NCI-H1105 treated with DMSO at 0.1 percent for 48 hours (cell line): ENCODE data around the gene DAB1.

Source experiments
- DNase-seq: peaks from one replicate; lab custom pipeline; 2025; lab: John Stamatoyannopoulos, UW

DAB1 gene

DNA sequence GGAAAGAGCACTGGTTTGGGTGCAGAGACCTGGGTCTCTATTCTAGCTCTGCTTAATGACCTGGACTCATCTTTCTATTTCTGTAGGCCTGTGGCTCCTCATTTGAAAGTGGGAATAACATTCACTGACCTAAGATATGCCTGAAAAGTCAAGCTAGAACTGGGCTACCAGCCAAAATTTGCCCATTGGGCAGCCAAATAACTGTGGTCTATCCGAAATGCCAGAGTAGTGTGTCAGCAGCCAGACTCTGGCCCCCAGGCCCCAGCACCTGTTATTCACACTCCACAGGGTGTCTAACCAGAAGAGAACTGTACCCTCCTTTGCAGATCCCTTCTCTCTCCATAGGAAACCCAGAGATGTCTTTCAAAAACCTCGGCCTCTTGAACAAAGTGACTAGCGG, 12.6 kb downstream of the DAB1 start:
- DNase-seq: no peak

- no peak for DNase-seq
These were observed 13.4 kb downstream of the DAB1 start for GRCh38 chr1:57410508-57410907.

DNA sequence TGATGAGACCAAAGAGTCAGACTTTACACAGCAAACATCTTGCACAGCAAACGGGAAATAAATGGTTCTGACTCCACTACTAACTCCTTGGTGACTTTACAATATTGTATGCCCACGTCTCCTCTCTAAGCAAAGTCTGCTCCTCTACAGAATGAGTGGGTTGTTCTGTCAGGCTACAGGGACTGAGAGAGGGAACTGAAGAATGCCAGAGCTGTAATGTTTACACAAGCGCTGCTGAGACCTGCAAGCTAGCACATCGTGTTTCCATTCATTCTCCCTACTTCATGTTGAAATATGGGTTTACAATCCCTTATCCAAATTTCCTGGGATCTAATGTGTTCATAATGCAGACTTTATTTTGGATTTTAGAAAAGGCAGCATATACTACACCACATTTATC, 15.9 kb downstream of the DAB1 start:
- DNase-seq: no peak

DNA sequence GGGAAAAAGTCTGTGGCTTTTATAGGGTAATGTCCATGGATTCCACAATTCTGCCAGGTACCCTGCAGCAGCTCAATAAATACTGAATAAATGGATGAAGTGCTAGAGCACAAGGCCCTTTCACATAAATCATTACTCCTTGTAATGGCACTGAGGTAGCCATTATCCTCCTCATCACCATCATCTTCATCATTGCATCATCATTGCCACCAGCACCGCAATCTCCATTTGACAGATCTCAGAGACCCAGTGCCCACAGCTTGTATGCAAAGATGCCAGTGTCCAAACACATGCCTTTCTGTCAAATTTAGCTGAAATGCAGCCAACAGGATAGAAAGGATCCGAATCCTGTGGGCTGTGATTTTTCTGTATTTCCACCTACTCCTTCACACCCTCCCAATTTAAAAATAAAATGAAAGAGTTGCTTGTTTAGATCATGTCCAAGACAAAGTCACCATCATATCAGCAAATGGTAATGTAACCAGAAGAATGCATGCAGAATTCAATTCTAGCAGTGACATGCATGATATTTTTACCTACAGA, 17.4 kb downstream of the DAB1 start:
- DNase-seq: no peak

GRCh38 chr1:57404884-57405283, 19.0 kb downstream of the DAB1 start:
- no peak for DNase-seq

DNA sequence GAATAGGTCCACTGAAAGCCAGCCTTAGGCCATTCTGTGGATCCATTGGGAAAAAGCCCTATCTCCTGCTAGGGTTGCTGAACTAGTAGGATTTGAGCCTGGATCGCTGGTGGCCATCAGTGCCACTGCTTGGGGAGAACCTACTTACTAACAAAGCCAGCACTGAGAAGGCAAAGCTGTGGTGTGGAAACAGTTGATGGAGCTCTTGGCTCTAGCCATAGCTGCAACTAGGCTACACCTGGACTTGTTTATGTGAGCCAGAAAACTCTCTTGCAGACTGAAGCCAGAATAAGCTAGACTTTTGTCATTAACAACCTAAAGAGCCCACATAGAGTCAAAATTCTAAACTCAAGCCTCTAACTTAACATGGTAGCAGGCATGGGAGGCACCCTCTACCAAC, 20.7 kb downstream of the DAB1 start:
- DNase-seq: no peak

GRCh38 chr1:57401671-57402070, 22.2 kb downstream of the DAB1 start:
- no peak for DNase-seq

- DNase-seq: no peak
These were observed 23.8 kb downstream of the DAB1 start for GRCh38 chr1:57400048-57400447.

DNA sequence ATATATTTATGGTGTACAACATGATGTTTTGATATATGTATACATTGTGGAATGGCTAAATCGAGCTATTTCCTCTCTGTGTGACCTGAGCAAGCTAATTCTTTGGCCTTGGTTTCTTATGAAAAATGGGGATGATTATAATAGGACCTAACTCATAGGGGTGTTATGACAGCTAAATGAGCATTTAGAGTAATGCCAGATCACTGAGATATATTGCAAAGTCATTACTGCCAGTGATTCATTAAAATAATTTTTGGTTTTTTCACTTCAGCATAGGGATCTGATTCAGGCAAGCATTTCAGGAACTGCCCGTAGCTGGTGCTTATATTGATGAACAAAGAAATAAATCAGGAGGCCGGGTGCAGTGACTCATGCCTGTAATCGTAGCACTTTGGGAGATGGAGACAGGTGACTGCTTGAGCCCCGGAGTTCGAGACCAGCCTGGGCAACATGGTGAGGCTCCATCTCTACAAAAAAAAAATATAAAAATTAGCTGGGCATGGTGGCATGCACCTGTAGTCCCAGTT, 30.7 kb downstream of the DAB1 start:
- no peak for DNase-seq

GRCh38 chr1:57385336-57385735, 38.5 kb downstream of the DAB1 start:
- no peak for DNase-seq

GRCh38 chr1:57384901-57385300, 39.0 kb downstream of the DAB1 start:
- DNase-seq: no peak

GRCh38 chr1:57384284-57384683, 39.6 kb downstream of the DAB1 start:
- DNase-seq: no peak

- DNase-seq: no peak
These were observed 42.0 kb downstream of the DAB1 start for GRCh38 chr1:57381871-57382270.

- no peak for DNase-seq
These were observed 42.4 kb downstream of the DAB1 start for GRCh38 chr1:57381426-57381825.

DNA sequence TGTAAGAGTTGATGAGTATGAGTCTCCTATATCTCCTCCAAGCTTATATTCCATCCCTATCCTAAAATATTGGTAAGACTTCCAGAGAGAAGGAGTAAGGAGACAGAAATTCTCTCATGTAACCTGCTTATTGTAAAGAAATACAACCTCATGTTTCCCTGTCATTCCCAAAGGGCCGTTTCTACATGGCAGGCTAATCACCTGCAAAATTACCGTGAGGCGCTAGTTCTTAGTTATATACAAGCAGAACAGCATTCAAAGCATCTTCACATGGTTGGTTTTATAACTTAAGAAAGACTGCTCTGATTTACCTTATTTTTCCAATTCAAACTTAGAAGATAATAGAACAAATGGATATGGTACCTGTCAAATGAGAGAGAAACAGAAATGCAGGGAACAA, 42.9 kb downstream of the DAB1 start:
- DNase-seq: no peak

- no peak for DNase-seq
These were observed 45.3 kb downstream of the DAB1 start for GRCh38 chr1:57378534-57378933.

- no peak for DNase-seq
These were observed 46.3 kb downstream of the DAB1 start for GRCh38 chr1:57377339-57378139.

- no peak for DNase-seq
These were observed 47.8 kb downstream of the DAB1 start for GRCh38 chr1:57376041-57376440.

DNA sequence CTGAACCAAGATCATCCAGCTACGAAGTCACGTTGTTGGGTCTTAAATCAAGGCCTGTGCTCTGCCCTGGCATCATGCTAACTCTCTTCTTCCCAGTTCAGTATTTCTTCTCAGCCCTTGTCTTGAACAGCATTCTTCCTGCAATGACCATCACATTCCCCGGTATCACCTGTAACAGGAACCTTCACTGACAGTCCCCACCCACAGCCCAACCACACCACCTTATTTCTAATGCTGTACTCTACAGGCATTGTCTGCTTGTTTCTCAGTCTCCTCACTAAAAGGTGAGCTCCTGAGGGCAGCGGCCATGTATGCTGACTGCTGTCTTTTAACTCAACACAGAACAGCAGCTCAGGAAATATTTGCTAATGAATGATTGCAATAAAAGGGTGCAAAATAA, 54.0 kb downstream of the DAB1 start:
- no peak for DNase-seq

- DNase-seq: no peak
These were observed 55.9 kb downstream of the DAB1 start for GRCh38 chr1:57367945-57368344.

DNA sequence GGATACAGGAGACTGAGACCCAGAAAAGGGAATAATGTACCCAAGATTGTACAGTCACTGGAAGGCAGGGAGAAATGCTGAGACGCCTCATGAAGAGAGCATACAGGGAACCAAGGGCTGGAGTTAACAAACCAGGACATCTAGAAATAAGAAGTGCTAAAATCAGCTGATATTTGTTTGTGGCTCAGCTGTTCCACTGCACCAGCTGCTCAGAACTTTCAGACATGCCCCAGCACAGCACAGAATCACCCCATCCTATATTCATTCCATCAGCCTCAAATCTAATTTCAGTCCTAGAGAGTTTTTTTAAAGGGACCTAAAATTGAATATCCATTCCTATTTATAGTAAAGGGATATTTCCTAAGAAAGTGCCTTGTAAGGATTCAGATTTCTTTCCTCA, 60.2 kb downstream of the DAB1 start:
- no peak for DNase-seq

- DNase-seq: no peak
These were observed 60.7 kb downstream of the DAB1 start for GRCh38 chr1:57363165-57363564.

DNA sequence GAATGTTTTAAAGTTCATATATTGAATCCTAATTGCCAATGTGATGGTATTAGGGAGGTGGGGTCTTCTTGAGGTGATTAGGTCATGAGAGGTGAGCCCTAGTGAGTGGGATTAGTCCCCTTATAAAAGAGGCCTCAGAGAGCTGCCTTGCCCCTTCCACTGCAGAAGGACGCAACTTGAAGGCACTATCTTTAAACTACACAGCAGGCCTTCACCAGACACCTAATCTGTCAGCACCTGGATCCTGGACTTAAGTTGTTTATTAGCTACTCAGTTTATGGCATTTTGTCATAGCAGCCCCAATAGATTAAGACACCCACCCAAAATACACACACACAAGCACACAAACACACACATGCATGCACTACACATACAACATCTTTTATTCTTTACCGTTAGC, 61.4 kb downstream of the DAB1 start:
- no peak for DNase-seq

DNA sequence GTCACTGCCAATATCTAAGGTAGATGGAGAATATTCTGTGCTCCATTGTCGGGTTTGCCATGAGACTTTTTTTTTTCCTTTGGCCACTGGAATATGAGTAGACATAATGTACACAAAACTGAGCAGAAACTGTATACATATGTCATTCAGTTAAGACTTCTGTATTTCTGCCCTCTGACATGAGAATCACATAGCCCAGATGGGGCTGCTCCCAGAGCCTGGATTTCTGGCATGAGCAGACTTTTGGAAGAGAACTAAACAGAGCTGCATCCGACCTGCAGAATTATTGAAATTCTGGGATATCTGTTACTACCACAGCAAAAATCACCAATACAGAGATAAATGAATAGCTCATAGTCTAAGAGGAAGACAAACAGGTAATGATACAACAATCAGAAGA, 62.3 kb downstream of the DAB1 start:
- no peak for DNase-seq
